HepG2 (cell line): ENCODE data around the gene MDP1. TPM values are rescaled to one million over a fixed set of nuclear protein-coding genes. Genes with fewer than 3 reads are reported as not detected.

ENCODE experiments used
- CENPX ChIP-seq: sonication (generic); formaldehyde crosslinking; IDR thresholded peaks from 2 replicates; pipeline ENCODE4 v1.9.0; 2021; ENCODE audit warnings: mild to moderate bottlenecking, missing genetic modification reagents, moderate library complexity
- HIC2 ChIP-seq: sonication (generic); formaldehyde crosslinking; IDR thresholded peaks from 2 replicates; pipeline ENCODE4 v1.9.0; 2022; ENCODE audit warnings: low read depth, missing genetic modification reagents
- NAIF1 ChIP-seq: sonication (generic); formaldehyde crosslinking; IDR thresholded peaks from 2 replicates; pipeline ENCODE4 v1.5.0; 2020; ENCODE audit warnings: mild to moderate bottlenecking, missing genetic modification reagents, borderline replicate concordance
- RORA ChIP-seq: sonication (generic); formaldehyde crosslinking; IDR thresholded peaks from 2 replicates; pipeline ENCODE4 v1.5.0; 2020; ENCODE audit warnings: mild to moderate bottlenecking, missing genetic modification reagents, moderate library complexity
- ZBED4 ChIP-seq: sonication (generic); formaldehyde crosslinking; IDR thresholded peaks from 2 replicates; pipeline ENCODE4 v1.4.0; 2020; ENCODE audit warnings: missing genetic modification reagents, borderline replicate concordance
- ZFP37 ChIP-seq: sonication (generic); formaldehyde crosslinking; IDR thresholded peaks from 2 replicates; pipeline ENCODE4 v1.4.0; 2020; ENCODE audit warnings: missing genetic modification reagents, borderline replicate concordance
- ZNF318 ChIP-seq: sonication (generic); formaldehyde crosslinking; IDR thresholded peaks from 2 replicates; pipeline ENCODE4 v1.4.0; 2020; ENCODE audit warnings: mild to moderate bottlenecking, missing genetic modification reagents
- ZNF414 ChIP-seq: sonication (generic); formaldehyde crosslinking; IDR thresholded peaks from 2 replicates; pipeline ENCODE4 v1.5.0; 2020; ENCODE audit warnings: missing genetic modification reagents
- ZSCAN29 ChIP-seq: sonication (generic); formaldehyde crosslinking; conservative IDR thresholded peaks from 2 replicates; pipeline ENCODE4 v1.4.0; 2020; ENCODE audit warnings: mild to moderate bottlenecking, missing genetic modification reagents
- polyA plus RNA-seq, 8 experiments: library from polyadenylated mRNA; depleted of rRNA in 3 of 8; stranded (reverse) in 7 of 8; unstranded in 1 of 8; fragments of >200 nt; fragmentation: Illumina TruSeq in 4 of 8; extraction: Trizol in 4 of 8; gene quantifications; 2 replicates each; pipeline versions ENCODE4 v1.2.1 to v1.2.3, GENCODE V29; 2011 to 2016; ENCODE audit warnings: low read depth in 4 of 8, missing spikeins in 1 of 8, mixed read lengths in 1 of 8; ENCODE audit not compliant: insufficient read depth in 1 of 8
- total RNA-seq, 5 experiments: library from RNA; depleted of rRNA; stranded (reverse); fragments of >200 nt; fragmentation: Illumina TruSeq; extraction: Trizol; gene quantifications; 2 replicates each; pipeline ENCODE4 v1.2.3, GENCODE V29; 2016; ENCODE audit warnings: low read depth in 1 of 5

MDP1 gene
- total and polyA plus RNA-seq, 2 of the 13 experiments (the other 11 are each of a cell fraction or from before 2014, with no cell fraction given) = 44.1 to 48.7 TPM

- TF ChIP-seq ZBED4 = peak; percentile 99
- TF ChIP-seq NAIF1 = no peak
- TF ChIP-seq ZSCAN29 (CRISPR knock-in tag) = 0 out of 2 replicates have a peak, but pooled peaks have one; percentile 86
- peak; percentile 100 for TF ChIP-seq ZNF414 (CRISPR knock-in tag)
- peak; percentile 76 for TF ChIP-seq HIC2
- TF ChIP-seq CENPX (CRISPR knock-in tag) = no peak
- TF ChIP-seq ZFP37 (CRISPR knock-in tag) = 0 out of 2 replicates have a peak, but pooled peaks have one; percentile 85
- TF ChIP-seq RORA (CRISPR knock-in tag) = no peak
- TF ChIP-seq ZNF318 (CRISPR knock-in tag) = peak; percentile 94
These were observed 27.4 kb downstream of the MDP1 start, which contains the start of gene IPO4 (continued) for GRCh38 chr14:24188251-24189058.
